Measurements from ENCODE around the gene PXN.
"Not testable (repeated sequence)": the region's sequence is repeated elsewhere in the genome, so short reads cannot be mapped to it uniquely, and the experiment has no call there.

PXN gene

DNA sequence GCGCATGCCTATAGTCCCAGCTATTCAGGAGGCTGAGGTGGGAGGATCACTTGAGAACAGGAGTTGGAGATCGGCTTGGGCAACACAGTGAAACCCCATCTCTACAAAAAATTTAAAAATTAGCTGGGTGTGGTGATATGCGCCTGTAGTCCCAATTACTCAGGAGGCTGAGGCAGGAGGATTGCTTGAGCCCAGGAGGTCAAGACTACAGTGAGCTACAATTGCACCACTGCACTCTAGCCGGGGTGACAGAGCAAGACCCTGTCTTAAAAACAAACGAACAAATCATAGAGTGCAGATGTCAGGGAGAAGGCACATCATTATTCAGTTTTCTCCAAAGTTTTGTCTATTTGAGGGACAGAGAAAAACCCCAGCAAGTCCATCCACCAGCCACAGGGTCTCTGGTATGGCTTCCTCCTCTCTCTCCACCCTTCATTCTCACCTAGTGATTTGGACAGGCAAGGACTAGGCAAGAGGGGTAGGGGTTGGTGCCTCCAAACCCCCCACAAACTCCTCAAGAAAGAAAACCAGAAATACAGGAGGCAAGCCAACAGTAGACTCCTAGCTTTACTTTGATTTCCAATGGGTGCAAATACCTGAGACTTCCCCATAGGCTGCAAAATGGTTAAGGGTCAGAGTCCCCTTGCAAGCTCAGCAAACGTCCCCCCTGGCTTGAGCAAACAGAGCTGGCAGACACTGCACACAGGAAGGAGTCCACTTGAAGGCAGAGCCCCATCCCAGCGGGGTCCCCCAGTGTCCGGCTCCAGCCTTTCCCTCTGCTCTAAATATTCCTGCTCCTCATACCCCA is 38.1 kb downstream of the PXN start:
- no peak for DNase-seq (ENCODE audit: low read depth in 2 of 3, low spot score in 1 of 3)

DNA sequence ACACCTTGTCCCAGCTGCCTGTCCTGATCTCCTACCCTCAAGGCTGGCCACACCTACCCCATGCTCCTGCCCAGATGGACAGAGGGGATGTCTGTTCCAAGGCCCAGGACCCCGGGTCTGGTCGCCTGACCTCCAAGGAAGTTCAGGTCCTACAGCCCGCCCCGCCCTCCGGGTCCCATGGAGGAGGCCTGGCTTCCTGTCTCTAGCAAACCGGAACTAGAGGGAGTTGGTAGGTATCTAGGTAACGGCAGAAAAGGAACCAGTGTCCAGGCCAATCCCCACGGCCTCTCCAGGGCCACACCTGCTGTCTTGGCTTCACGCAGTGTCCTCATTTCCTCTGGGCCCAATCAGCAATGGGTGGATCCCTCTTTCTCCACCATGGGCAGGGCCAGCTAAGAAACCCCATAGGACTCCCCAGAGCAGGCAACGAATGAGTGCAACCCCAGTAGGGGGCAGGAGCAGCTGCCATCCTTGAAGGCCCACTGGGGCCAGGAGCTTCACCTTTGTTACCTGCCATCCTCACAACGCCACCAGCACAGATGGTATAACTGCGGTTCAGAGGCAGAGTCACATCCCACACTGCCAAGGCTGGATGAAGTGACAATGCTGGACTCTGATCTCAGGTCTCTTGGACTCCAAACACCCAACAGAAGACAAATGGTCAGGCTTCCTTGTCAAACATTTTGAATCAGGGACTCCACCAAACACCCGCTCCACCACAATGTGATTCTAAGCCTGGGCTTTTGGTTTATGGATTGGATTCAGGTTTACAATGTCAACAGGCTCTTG is 39.5 kb downstream of the PXN start:
- DNase-seq (ENCODE audit: low read depth in 2 of 3, low spot score in 1 of 3) = no peak

DNA sequence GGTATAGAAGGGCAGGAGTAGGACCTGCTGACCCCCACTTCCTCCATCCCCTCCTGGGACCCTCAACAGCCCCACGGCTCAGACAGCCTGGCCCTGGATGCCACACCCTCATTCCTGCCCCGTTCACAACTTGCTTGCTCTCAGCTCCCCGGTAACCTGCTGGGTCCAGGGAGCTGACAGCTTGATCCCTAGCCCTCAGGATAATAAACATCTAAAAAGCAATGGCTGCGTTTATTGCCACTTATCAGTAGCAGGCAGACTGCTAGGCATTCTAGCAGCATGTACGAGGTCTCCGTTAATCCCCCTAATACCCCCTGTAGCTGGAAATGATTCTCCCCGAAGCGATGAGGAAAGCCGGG is 40.4 kb downstream of the PXN start:
- DNase-seq (ENCODE audit: low read depth in 2 of 3, low spot score in 1 of 3) = no peak

DNA sequence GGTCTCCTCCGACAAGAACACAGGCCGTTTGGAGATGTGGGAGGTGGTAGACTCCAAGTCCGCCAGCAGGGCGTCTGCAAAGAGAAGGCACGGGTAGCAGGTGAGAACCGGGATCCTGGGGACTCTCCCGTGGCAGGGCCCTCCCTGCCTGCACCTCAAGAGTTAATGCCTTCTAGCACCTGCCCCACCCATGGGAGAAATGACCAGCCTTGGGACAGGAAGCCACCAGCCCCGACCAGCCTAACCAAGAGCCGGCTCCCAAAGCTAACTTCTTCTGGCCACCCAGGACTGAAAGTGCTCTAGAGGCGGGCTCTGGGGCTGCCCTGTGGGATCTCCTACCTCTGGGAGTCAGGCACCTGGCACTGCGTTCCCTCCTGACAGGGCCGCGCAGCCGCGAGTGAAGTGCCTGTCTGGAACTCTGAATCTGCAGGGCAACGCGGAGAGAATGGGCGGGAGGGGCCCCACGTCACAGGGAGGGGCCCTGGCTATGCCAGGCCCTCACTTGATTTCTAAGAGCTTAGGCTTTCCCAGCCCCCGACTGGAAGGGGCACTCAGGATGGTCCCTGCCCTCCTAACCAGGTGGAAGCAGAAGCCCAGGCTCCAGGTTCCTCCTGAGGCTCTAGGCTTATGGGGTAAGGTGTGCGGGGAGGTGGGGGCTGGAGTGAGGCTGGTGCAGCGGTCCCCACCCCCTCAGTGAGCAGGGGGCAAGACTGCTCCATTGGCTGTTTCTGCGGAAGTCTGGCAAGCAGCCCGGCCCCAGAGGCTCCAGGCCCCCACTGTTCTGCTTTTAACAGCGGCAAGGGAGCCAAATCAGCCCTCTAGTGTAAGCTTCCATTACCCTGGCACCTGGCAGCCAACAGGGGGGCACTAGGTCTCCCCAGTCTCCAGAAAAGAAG is 41.0 kb downstream of the PXN start:
- no peak for DNase-seq (ENCODE audit: low read depth in 2 of 3, low spot score in 1 of 3)

DNA sequence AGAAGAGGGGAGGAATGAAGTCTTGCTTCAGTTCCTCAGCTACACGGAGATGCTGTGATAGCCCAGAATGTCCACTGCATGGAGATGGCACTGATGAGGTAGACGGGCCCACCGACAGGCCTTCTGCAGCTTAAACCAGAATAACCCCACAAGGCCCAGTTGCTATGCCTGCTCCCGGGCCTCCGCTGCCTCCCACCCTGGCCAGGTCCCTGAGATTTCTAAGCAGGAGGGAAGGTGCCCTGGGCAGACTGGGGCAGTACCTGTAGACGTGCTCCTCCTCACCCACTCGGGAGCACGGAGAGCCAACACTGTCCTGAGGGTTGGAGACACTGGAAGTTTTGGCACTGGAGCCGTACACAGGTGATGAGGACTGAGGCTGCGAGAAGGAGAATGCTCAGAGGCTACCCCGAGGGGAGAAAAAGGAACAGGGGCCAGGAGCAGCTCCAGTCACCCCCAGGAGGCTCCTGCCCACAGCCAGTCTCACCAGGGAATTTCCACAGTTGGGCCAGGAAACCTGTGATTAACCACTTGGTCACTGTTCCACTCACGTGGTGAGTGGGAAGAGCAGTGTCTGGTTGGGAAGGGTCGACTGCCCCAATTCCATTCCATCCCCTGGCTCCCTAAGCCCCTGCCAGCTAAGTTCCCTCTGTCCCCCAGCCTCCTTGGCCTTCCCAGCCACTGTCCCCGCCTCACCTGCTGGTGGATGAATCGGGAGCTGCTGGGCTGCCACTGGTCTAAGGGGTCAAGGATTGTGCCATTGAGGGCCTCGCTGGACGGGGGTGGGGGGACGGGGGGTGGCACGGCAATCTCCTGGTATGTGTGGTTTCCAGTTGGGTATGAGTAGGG is 41.8 kb downstream of the PXN start:
- DNase-seq (ENCODE audit: low read depth in 2 of 3, low spot score in 1 of 3) = no peak

DNA sequence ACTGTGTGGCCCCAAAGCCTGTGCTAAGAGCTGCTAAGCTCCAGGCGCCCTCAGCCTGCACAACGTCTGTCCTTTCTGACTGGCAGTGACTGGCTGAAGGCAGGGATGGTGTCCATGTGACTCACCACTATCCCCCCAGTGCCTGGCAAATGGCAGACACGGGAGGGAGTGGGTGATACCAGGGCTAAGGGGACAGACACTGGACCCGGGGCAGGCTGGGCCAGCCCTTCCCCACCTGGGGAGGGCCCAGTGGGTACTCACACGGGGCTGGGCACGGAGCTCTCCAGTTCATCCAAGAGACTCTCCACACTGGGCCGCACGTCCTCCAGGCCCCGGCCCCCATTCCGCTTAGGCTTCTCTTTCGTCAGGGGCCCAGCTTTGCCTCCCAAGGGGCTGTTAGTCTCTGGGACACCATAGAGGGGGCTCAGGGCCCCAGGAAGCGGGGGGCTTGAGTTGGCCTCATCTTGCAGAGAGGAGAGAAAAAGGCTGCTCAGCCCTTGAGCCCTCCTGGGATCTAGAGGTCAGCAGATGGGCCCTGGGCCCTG is 43.2 kb downstream of the PXN start:
- DNase-seq (ENCODE audit: low read depth in 2 of 3, low spot score in 1 of 3) = no peak

DNA sequence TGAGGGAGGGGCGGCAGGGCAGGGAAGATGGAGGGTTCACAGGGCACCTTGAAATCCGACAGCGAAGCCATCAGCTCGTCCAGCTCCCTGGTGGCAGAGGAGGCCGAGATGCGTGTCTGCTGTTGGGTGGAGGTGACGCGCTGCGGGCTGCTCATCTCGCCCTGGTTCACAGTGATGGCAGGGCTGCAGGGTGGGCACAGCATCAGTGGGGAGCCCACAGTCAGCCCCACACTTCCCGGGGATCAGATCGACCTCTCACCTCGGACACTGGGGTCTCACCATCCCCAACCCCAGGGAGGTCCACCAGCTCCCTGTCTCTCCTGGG is 44.0 kb downstream of the PXN start:
- no peak for DNase-seq (ENCODE audit: low read depth in 2 of 3, low spot score in 1 of 3)

DNA sequence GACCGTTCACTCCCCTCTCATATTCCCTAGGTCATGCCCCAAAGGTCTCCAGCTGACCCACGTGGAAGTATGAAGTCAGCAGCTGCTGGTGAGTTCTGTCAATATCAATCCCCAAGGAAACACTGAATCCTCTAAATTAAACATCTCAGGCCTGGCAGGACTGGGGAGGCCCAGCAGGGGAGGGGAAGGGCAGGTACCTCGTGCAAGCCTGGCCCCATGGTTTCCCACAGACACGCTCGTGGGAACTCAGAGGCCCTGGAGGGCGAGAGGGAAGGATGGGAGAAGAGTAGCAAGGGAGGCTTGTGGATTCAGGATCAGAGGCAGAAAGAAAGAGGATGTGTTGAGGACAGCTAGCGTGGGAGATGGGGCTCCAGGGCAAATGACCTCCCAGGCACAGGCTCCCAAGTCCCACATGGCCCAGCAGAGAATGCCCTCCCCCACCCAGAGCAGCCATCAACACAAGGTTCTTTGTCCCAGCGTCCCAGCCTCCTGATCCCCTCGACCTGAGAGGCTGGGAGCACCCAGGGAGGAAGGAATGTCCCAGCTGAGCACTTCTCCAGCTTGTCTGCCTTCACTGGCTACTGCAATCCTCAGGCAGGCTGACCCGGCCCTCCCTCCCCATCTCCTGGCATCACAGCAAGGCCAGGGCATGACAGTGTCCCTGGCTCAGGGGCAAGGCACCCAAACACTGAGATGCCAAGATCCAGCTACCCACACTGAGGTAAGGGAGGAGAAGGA is 44.5 kb downstream of the PXN start:
- DNase-seq (ENCODE audit: low read depth in 2 of 3, low spot score in 1 of 3) = no peak

DNA sequence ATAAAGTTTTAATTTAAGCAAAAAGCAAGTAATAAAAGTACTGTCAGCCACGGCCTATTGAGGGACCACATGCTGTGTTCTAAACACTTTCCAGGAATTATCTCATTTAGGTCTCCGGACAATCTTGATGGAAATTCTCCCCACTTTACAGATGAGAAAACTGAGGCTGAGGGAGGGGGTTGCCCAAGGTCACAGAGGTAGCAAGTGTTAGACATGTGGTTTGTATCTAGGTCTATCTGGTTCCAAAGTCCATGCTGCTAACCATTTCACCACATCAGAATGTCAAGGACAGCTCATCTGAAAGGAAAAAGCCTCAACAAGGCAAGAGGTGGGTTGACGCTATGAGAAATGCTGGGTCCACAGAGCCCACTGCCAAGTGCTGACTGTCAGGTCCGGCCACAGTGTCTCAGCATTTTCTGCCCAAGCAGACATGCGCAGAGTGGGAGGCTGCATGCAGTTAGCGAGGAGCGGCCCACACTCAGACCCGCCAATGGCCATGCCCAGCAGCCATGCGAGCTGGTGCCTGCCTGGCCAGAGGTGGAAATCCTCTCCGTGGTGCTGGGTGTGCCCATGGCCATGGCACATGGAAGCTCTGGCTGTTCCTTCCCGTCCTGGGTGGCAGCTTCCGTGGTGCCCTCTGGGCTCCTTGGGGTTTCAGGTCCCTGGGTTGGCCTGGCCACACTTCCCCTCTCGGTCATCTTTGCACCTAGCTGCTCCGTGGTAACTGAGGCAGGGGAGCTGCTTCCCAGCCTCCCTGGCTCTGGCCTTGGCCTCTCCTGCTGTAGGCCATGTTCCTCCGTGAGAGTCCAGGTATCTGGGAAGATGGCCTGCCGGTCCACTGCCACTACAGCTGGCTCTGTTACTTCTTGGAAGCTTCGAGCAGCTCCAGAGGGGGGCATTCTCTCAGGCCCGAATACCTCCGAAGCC is 46.6 kb downstream of the PXN start:
- DNase-seq (ENCODE audit: low read depth in 2 of 3, low spot score in 1 of 3) = no peak

DNA sequence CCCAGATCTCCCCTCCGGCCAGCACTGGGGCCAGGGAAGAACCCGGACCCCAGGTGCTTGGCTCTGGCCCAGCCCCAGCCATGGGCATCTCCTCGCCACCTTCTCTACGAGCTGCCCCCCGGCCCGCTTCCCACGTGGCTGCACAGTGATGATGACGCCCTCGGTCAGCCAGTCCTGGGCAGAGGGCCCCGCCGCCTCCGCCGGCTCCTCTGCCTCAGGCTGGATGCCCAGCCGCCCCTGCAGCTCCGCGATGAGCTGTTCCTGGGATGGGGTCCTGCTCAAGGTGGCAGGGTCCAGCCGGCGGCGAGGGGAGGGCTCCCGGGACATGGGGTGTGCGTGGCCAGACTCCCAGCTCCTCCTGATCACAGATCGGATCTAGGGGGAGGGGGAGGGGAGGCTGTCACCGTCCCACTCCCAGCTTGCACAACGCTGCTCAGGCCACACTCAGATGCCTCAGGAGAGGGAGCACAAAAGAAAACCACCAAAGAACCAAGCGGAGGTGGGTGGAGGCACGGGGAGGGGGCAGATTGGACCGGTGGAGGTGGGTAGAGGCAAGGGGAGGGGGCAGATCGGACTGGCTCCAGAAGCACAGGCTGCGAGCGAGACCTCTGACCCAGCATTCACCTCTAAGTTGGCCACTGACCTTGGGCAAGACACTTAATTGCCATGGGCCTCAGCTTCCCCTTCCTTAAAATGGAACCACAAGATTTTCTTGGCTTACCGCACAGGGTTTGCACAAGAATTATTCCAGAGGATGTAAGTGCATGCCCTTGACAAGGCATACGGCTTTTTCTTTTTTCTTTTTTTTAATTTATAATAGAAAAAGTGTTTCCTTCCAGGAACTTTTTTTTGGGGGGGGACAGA is 48.6 kb downstream of the PXN start:
- DNase-seq (ENCODE audit: low read depth in 2 of 3, low spot score in 1 of 3) = no peak

DNA sequence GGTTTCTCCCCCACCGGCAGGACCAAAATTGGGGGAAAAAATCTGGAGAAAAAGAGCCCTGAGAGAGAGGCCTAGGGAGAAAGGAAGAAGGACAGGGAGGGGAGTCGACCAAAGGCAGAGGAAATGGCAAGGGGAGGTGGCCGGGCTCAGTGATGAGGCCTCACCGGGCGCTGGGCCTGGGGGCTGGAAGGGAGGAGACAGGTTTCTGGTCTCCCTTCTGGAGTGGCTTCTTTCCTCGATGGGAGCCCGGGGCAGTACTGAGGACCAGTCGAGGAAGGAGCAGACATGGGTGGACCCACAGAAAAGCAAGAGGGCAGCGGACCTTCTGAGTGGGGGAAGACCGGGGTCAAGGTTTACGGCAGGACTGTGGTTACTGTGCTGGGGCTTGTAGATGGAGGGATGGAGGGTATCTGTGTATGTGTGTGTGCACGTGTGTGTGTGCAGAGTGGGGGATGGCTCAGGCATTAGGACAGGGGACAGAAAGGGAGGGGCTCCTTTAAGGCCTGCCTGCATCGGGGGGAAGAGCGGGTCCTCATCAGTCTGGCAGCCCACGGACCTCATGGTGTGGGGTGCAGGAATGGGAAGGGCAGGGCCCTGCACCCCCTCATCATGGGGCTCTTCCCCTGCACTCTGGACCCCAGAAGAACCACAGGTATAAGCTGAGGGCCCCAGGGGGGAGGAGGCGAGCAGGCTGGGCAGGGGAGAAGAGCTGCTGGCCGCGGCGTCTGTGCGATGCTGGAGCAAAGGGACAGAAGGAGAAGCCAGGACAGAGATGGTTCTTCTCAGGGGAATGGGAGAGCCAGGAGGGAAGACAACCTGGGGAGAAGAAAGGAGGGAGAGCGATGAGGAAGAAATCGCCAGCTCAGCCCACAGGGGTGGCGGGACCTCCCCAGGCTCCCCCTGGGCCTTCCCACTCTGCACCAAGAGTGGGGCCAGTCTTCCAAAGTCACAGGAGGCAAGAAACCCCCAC is 49.5 kb downstream of the PXN start:
- no peak for DNase-seq (ENCODE audit: low read depth in 2 of 3, low spot score in 1 of 3)

DNA sequence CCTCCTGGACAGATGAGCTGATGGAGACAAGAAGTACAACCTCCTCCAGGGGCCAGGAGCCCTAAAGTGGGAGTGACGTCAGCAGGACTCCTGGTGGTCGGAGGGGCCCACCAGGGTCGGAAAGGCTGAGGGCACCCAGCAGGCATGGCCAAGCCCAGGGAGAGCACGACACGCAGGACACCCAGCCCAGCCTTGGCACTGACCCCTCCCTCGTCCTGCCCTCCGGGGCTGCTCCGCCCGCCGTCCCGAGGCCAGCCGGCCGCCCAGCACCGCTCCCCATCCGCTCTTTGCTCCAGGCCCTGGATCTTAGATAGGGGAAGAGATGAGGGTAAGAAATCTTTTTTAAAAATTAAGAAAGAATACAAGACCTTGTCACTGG is 50.2 kb downstream of the PXN start:
- no peak for DNase-seq (ENCODE audit: low read depth in 2 of 3, low spot score in 1 of 3)

DNA sequence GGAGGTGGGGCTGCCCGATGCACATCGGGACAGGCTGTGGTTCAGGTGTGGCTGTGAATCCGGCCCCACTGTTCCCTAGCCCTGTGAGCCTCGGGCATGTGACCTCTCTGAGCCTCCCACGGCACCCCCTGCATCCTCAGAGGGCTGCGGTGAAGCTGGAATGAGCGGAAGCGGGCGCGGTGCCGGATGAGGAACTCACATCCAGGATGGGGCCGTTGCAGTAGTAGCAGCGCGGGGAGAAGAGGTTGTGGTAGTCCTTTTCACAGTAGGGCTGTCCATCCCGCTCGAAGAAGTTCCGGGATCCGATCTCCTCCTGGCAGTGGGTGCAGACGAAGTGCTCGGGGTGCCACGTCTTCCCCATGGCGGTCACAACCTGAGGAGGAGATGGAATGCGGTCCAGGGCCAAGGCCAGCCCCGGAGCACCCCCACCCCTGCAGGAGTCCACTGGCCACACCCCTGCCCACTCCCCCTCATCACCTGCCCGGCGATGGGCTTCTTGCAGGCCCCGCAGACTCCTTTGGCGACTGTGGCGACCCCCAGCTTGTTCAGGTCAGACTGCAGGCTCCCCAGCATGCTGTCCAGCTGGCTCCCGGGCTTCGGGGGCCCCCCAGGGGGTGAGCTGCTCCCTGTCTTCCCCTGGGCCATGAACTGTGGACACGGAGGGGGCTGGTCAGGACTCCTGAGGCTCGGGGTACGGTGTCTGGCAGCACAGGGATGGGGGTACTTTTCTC is 50.7 kb downstream of the PXN start:
- no peak for DNase-seq (ENCODE audit: low read depth in 2 of 3, low spot score in 1 of 3)

DNA sequence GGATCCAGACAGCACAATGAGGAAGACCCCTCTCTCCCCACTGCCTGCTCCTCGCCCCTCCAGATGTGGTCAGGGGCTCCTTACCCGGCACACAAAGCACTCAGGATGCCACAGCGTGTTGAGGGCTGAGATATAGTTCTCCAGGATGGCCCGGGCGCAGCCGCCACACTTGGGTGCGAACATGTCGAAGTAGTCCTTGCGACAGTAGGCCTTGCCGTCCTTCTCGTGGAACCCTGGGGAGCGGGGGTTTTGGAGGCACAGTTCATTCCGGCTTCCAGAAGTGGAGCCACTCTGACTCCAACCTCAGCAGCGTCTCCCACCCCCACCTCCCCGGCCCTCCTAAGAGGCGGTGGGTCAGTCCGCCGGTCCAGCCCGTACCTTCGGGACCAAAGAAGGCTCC is 51.8 kb downstream of the PXN start:
- DNase-seq (ENCODE audit: low read depth in 2 of 3, low spot score in 1 of 3) = no peak

DNA sequence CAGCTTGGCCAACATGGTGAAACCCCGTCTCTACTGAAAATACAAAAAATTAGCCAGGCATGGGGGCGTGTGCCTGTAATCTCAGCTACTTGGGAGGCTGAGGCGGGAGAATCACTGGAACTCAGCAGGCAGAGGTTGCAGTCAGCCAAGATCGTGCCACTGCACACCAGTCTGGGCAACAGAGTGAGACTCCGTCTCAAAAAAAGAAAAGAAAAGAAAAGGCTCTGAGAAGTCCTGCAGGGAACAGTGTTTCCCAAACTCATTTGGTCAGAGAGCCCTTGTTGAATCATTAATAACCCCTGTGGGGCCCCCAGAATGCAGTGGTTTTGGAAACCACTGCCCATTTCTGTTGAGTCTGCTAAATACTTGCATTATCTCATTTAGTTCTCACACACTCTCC is 52.3 kb downstream of the PXN start:
- not testable (repeated sequence) for DNase-seq (ENCODE audit: low read depth in 2 of 3, low spot score in 1 of 3)

DNA sequence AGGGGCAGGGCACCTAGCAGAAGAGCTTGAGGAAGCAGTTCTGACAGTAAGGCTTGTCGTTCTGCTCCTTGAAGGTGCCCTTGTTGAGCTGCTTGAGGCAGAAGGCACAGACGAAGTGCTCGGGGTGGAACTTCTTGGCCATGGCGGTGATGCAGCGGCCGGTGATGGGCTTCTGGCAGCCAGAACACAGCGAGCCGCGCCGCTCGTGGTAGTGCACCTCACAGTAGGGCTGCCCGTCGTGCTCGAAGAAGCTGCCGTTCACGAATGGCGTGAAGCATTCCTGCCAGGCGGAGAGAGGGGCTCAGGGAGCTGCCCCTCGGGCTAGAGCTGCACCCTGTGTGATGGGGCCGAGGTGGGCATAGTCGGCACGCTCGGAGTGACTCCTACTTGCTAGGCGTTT is 53.2 kb downstream of the PXN start:
- DNase-seq (ENCODE audit: low read depth in 2 of 3, low spot score in 1 of 3) = no peak

Data from stimulated activated CD4-positive, alpha-beta T cell treated with anti-CD3 and anti-CD28 coated beads, Interleukin-12 subunit alpha, Interleukin-12 subunit beta, amount 100 ng/mL, for 48 hours (primary cell).